ENCODE results near the gene PLGLB1.
"Not testable (repeated sequence)": the region's sequence is repeated elsewhere in the genome, so short reads cannot be mapped to it uniquely, and the experiment has no call there.

DNA sequence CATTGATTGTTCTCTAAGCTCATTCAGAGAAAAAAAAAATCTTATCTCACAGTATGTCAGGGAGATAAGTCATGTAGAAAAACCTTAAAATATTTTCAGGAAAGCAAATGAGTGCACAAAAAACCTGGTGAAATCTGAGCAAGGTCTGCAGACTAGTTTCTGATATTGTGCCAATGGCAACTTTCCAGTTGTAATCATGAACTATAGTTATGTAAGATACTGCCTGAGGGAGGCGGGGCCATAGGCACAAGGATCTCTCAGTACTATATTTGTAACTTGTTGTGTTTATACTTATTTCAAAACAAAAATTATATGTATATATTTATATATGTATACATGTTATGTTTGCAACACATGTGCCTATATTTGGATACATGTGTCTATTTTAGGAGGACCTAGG, 5.2 kb upstream of the PLGLB1 start:
- not testable (repeated sequence) for TF ChIP-seq CTCF (conservative IDR thresholded peaks at IDR 0.05 in 1 of 2, IDR thresholded peaks at IDR 0.05 in 1 of 2; ENCODE audit: low read depth in 1 of 2, low read length in 2 of 2); EZH2 (IDR thresholded peaks at IDR 0.05; ENCODE audit: low read length, missing control alignments)
